Thyroid gland (tissue), 4 donors: ENCODE results near the gene CDC42BPG. TPM values are rescaled to one million over a fixed set of nuclear protein-coding genes. Genes with fewer than 3 reads are reported as not detected.
"Not testable (repeated sequence)": the region's sequence is repeated elsewhere in the genome, so short reads cannot be mapped to it uniquely, and the experiment has no call there.

Experiments
- DNase-seq, 2 donors: peaks; one replicate each; pipeline ENCODE4 v3.0.0-alpha.2; 2019
- H3K27ac ChIP-seq, 3 donors: fragments of 200-600 bp; sonication (generic); 1 replicate in 2 of 3; 2 replicates in 1 of 3; pipeline ENCODE4 v1.5.1; 2016 to 2019; ENCODE audit warnings: mild to moderate bottlenecking in 1 of 3, moderate library complexity in 1 of 3
- H3K27me3 ChIP-seq: fragments of 200-600 bp; sonication (generic); one replicate; pipeline ENCODE4 v1.5.1; 2019
- H3K36me3 ChIP-seq, 2 donors: fragments of 200-600 bp; sonication (generic); one replicate each; pipeline ENCODE4 v1.5.1; 2016 to 2019
- H3K4me1 ChIP-seq, 2 donors: fragments of 200-600 bp; sonication (generic); one replicate each; pipeline ENCODE4 v1.5.1; 2017 to 2019
- H3K4me3 ChIP-seq, 3 donors: fragments of 200-600 bp; sonication (generic); replicated peaks in 1 of 3; 1 replicate in 2 of 3; 2 replicates in 1 of 3; pipeline ENCODE4 v1.5.1; 2016; ENCODE audit warnings: mild to moderate bottlenecking in 1 of 3
- H3K9me3 ChIP-seq: fragments of 200-600 bp; sonication (generic); one replicate; pipeline ENCODE4 v1.5.1; 2017
- CTCF ChIP-seq, 6 experiments: fragments of 200-600 bp in 3 of 6; fragments of 450-650 bp in 3 of 6; sonication (generic) in 3 of 6; IDR thresholded peaks; one replicate each; pipeline ENCODE4 v1.5.1; 2016 to 2019; ENCODE audit warnings: antibody characterized with exemption in 6 of 6, mild to moderate bottlenecking in 2 of 6, inconsistent platforms in 1 of 6, moderate library complexity in 1 of 6
- POLR2A ChIP-seq, 2 donors: fragments of 450-650 bp; IDR thresholded peaks; one replicate each; pipeline ENCODE4 v1.6.1; 2017; ENCODE audit warnings: antibody characterized with exemption in 2 of 2, mild to moderate bottlenecking in 2 of 2, moderate library complexity in 1 of 2
- WGBS, 2 donors: methylation state at CpG; one replicate each; pipeline ENCODE4 v1.1.5; 2017; 5-methylcytosine and 5-hydroxymethylcytosine counted together
- intact Hi-C: fragments of 100-400 bp; cut with DNase I; formaldehyde crosslinking; loops from one replicate; pipeline ENCODE4 v1.15.1; 2023
- total RNA-seq, 4 donors: library from RNA; depleted of rRNA; stranded (reverse); fragments of >200 nt; gene quantifications; one replicate each; pipeline ENCODE4 v1.2.3, GENCODE V29; 2016

Gene CDC42BPG
- total RNA-seq, 4 donors from 2014 or later = 7.8 to 13.9 (median 10.2) TPM

- Histone ChIP-seq H3K4me1 (peaks cover 3 to 8% of the 10 kb centered on the region in 2 donors), H3K9me3 (no peaks in the 10 kb centered on the region), H3K4me3 (no peak overlapping the region), H3K27me3 (no peaks in the 10 kb centered on the region), H3K36me3 (peaks cover 12 to 18% of the 10 kb centered on the region in 2 donors), H3K27ac (no peak overlapping the region)
- no peak for TF ChIP-seq CTCF (IDR thresholded peaks at IDR 0.05)
- WGBS, 2 donors = 87 to 93% methylated on average over 15 to 19 of the region's 19 CpGs
- intact Hi-C loops = loop anchor here (10.0 kb wide), 1 partner anchor 175 kb away; the partner anchor contains the start of gene SNX15
- DNase-seq = no peak
Measured at GRCh38 chr11:64849598-64850356, 5.3 kb upstream of the CDC42BPG start.

GRCh38 chr11:64848826-64849597, 4.6 kb upstream of the CDC42BPG start:
- peak in 1 of 2 donors; percentile 15 for DNase-seq
- H3K27me3 ChIP-seq = no peaks in the 10 kb centered on the region
- TF ChIP-seq CTCF (IDR thresholded peaks at IDR 0.05) (no peak), POLR2A (IDR thresholded peaks at IDR 0.05) (no peak)
- peaks cover under 1 to 5% of the 10 kb centered on the region in 2 donors for H3K4me1 ChIP-seq
- H3K36me3 ChIP-seq = peaks cover 6 to 11% of the 10 kb centered on the region in 2 donors
- no peak overlapping the region for H3K4me3 ChIP-seq
- H3K9me3 ChIP-seq = no peaks in the 10 kb centered on the region
- WGBS, 2 donors = 72 to 87% methylated on average over 11 to 13 of the region's 16 CpGs
- intact Hi-C loops = loop anchor here (10.0 kb wide), 1 partner anchor 176 kb away; the partner anchor contains the start of gene SNX15
- no peak overlapping the region for H3K27ac ChIP-seq

GRCh38 chr11:64848214-64848825, 3.9 kb upstream of the CDC42BPG start:
- DNase-seq = no peak
- Histone ChIP-seq H3K27ac (no peak overlapping the region), H3K27me3 (no peaks in the 10 kb centered on the region), H3K4me1 (peaks cover 4 to 12% of the 10 kb centered on the region in 2 donors), H3K9me3 (no peaks in the 10 kb centered on the region), H3K36me3 (peaks cover 0 to 6% of the 10 kb centered on the region in 2 donors), H3K4me3 (no peak overlapping the region)
- TF ChIP-seq CTCF (IDR thresholded peaks at IDR 0.05) (no peak), POLR2A (IDR thresholded peaks at IDR 0.05) (no peak)
- WGBS, 2 donors = 68 to 74% methylated on average over 6 of the region's 6 CpGs
- intact Hi-C loops = loop anchor here (10.0 kb wide), 1 partner anchor 176 kb away; the partner anchor contains the start of gene SNX15

- H3K36me3 ChIP-seq = no peaks in the 10 kb centered on the region
- peak; percentile 89 to 95 for DNase-seq
- no peaks in the 10 kb centered on the region for H3K27me3 ChIP-seq
- H3K9me3 ChIP-seq = no peaks in the 10 kb centered on the region
- peaks cover 15 to 21% of the 10 kb centered on the region in 2 donors for H3K4me1 ChIP-seq
- H3K27ac ChIP-seq = no peak overlapping the region
- TF ChIP-seq CTCF (IDR thresholded peaks at IDR 0.05) = peak; percentile 90 to 99 (median 98)
- no peak for TF ChIP-seq POLR2A (IDR thresholded peaks at IDR 0.05)
- H3K4me3 ChIP-seq = no peak overlapping the region
- 14 to 31% methylated on average over 9 to 12 of the region's 13 CpGs for WGBS, 2 donors
- intact Hi-C loops = loop anchor here (2.0 to 10.0 kb wide), 2 partner anchors 48 to 178 kb away; partner anchors contain the start of gene SNX15
Measured at GRCh38 chr11:64846998-64847666, 2.7 kb upstream of the CDC42BPG start.

GRCh38 chr11:64845776-64846129, 1.3 kb upstream of the CDC42BPG start:
- not testable (repeated sequence) for H3K4me3 ChIP-seq, H3K27ac ChIP-seq, H3K9me3 ChIP-seq, DNase-seq, H3K36me3 ChIP-seq, H3K27me3 ChIP-seq
- H3K4me1 ChIP-seq = peaks cover 16 to 21% of the 10 kb centered on the region in 2 donors
- 93% methylated on average over 8 of the region's 8 CpGs for WGBS, 2 donors
- intact Hi-C loops = loop anchor here (2.0 to 10.0 kb wide), 2 partner anchors 49 to 179 kb away; partner anchors contain the start of gene SNX15
